Measurements from ENCODE around the gene ZBTB32.

GRCh38 chr19:35740108-35740422, 35.7 kb downstream of the ZBTB32 start:
- TF ChIP-seq CTCF (IDR thresholded peaks at IDR 0.05) (no peak), POLR2A (IDR thresholded peaks at IDR 0.05) (no peak)
